ENCODE data around the gene RHOT2. TPM values are rescaled to one million over a fixed set of nuclear protein-coding genes. Genes with fewer than 3 reads are reported as not detected.

Gene RHOT2
- total RNA-seq, 1 experiment from 2014 or later: 210 TPM

DNA sequence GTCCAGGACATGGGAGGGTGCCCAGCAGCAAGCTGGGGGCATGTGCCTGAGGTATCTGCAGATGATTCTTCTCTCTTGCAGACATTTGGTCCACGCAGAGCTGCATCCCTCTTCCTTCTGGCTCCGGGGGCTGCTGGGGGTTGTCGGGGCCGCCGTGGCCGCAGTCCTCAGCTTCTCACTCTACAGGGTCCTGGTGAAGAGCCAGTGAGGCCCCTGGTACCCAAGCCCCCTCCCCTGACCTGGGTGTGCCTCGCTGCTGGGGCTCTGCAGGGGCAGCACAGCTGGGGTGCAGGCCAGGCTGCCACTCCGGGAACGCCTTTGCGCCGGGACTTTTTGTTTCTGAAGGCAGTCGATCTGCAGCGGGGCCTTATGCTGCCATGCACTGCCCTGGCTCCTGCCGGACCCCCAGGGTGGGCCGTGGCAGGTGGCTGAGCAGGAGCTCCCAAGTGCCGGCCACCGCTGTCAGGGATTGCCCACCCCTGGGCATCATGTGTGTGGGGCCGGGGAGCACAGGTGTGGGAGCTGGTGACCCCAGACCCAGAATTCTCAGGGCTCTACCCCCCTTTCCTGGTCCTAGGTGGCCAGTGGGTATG, 5.6 kb downstream of the RHOT2 start:
- no peak overlapping the region for H4K91ac ChIP-seq (ENCODE audit: insufficient read length, low read depth, low read length)
- no peak overlapping the region for H2BK15ac ChIP-seq (ENCODE audit: low read depth, low read length)
- no peak overlapping the region for H2AFZ ChIP-seq (ENCODE audit: low read length)
- no peaks in the 10 kb centered on the region for H3K79me1 ChIP-seq (ENCODE audit: insufficient read depth, low read depth, low read length, poor library complexity, severe bottlenecking)
- no peak overlapping the region for H3K23ac ChIP-seq (ENCODE audit: insufficient read length, low read depth, low read length)
- no peak overlapping the region for H3K18ac ChIP-seq (ENCODE audit: insufficient read length, low read depth, low read length)
- Mint-ChIP-seq H3K27me3 (ENCODE audit: low read depth) (peaks cover 3% of the 10 kb centered on the region; the same call in 1 of the 2 replicates), H3K27ac (no peak overlapping the region), H3K9me3 (no peaks in the 10 kb centered on the region), H3K4me3 (no peak overlapping the region), H3K4me1 (peaks cover 11 to 15% of the 10 kb centered on the region in 2 experiments), H3K36me3 (ENCODE audit: insufficient read depth in 1 of 3, low read depth in 3 of 3) (peaks cover 11 to 27% (median 27%) of the 10 kb centered on the region in 3 experiments; a peak in 6 of 7 replicates)
- peaks cover 6% of the 10 kb centered on the region for H3K23me2 ChIP-seq (ENCODE audit: insufficient read length, low read depth, low read length, poor library complexity, severe bottlenecking)
- H3K27me3 ChIP-seq (ENCODE audit: insufficient read depth, low read length): no peaks in the 10 kb centered on the region
- H3K4ac ChIP-seq (ENCODE audit: low read depth, low read length): no peak overlapping the region
- no peak overlapping the region for H3K56ac ChIP-seq (ENCODE audit: insufficient read length, low read depth, low read length)
- H3K14ac ChIP-seq (ENCODE audit: insufficient read depth, low read length): no peak overlapping the region
- H2AK5ac ChIP-seq (ENCODE audit: insufficient read length, low read length): no peak overlapping the region
- no peaks in the 10 kb centered on the region for H3K9me3 ChIP-seq (ENCODE audit: control insufficient read depth, low read depth, low read length)
- no peak overlapping the region for H4K8ac ChIP-seq (replicated peaks; ENCODE audit: insufficient read length, low read depth, low read length)
- H3K4me2 ChIP-seq (ENCODE audit: insufficient read depth, insufficient read length, low read length): no peak overlapping the region
- DNase-seq: no peak
- no peak overlapping the region for H4K5ac ChIP-seq (ENCODE audit: insufficient read length, low read depth, low read length)
- H2BK12ac ChIP-seq (ENCODE audit: insufficient read length, low read depth, low read length): no peak overlapping the region
- no peaks in the 10 kb centered on the region for H4K20me1 ChIP-seq (ENCODE audit: control insufficient read depth, insufficient read depth, insufficient read length)
- H2BK120ac ChIP-seq (ENCODE audit: low read depth, low read length, poor library complexity, severe bottlenecking): no peak overlapping the region
- H3K9ac ChIP-seq (ENCODE audit: extremely low read depth, insufficient read length, low read length): no peak overlapping the region
- H2BK5ac ChIP-seq (ENCODE audit: insufficient read length, low read length): no peak overlapping the region
- no peak overlapping the region for H2BK20ac ChIP-seq (ENCODE audit: low read depth, low read length, poor library complexity, severe bottlenecking)
- no peaks in the 10 kb centered on the region for H3K4me1 ChIP-seq (ENCODE audit: insufficient read depth, low read length)
- no peak for TF ChIP-seq CTCF (conservative IDR thresholded peaks at IDR 0.05)
- no peak overlapping the region for H3K27ac ChIP-seq (ENCODE audit: insufficient read length, low read depth, low read length)
- no peak overlapping the region for H3T11ph ChIP-seq (ENCODE audit: low read length)
- WGBS (ENCODE audit: extremely low coverage, insufficient read length, low lambda C conversion rate): no CpG with 5 or more reads among the region's 18 CpGs
- no peaks in the 10 kb centered on the region; the same call in 1 of the 2 replicates for H3K79me2 ChIP-seq (ENCODE audit: insufficient read depth, low read length)

All from H9 (cell line).